Loucy (cell line): ENCODE results near the gene RIPOR2.
A peak's percentile ranks its signal among the peaks of the same experiment; 100 is the strongest.

Source experiments
- H2AFZ ChIP-seq: fragments of 200-600 bp; sonication (generic); 2 replicates; pipeline ENCODE4 v1.6.0; 2016; ENCODE audit warnings: antibody characterized with exemption, mild to moderate bottlenecking, low read length, moderate library complexity
- H3F3A ChIP-seq: fragments of 200-600 bp; 2 replicates; pipeline ENCODE4 v1.6.0; 2016; ENCODE audit warnings: antibody characterized with exemption, low read depth, mild to moderate bottlenecking
- H3K27me3 ChIP-seq: fragments of 200-600 bp; sonication (generic); 2 replicates; pipeline ENCODE4 v1.6.1; 2014; ENCODE audit warnings: low read length, mild to moderate bottlenecking; ENCODE audit not compliant: insufficient read depth, poor library complexity, severe bottlenecking
- H3K36me3 ChIP-seq: fragments of 200-600 bp; sonication (generic); 2 replicates; pipeline ENCODE4 v1.6.1; 2016; ENCODE audit warnings: low read length; ENCODE audit not compliant: insufficient read depth
- H3K4me1 ChIP-seq: fragments of 200-600 bp; sonication (generic); 2 replicates; pipeline ENCODE4 v1.5.1; 2014; ENCODE audit warnings: low read length, mild to moderate bottlenecking; ENCODE audit not compliant: insufficient read depth, poor library complexity, severe bottlenecking
- H3K4me2 ChIP-seq: fragments of 200-600 bp; sonication (generic); 2 replicates; pipeline ENCODE4 v1.6.0; 2014; ENCODE audit warnings: antibody characterized with exemption, low read length, low read depth, mild to moderate bottlenecking; ENCODE audit not compliant: poor library complexity, severe bottlenecking
- H3K4me3 ChIP-seq: fragments of 200-600 bp; sonication (generic); 2 replicates; pipeline ENCODE4 v1.5.1; 2014; ENCODE audit warnings: low read length, mild to moderate bottlenecking, mixed read lengths; ENCODE audit not compliant: poor library complexity, severe bottlenecking
- H3K79me2 ChIP-seq: fragments of 200-600 bp; sonication (generic); 2 replicates; pipeline ENCODE4 v1.6.1; 2014; ENCODE audit warnings: low read length; ENCODE audit not compliant: insufficient read depth
- H3K9ac ChIP-seq: fragments of 200-600 bp; sonication (generic); 2 replicates; pipeline ENCODE4 v1.6.0; 2014; ENCODE audit warnings: mild to moderate bottlenecking, low read depth, low read length, moderate library complexity; ENCODE audit not compliant: poor library complexity, severe bottlenecking
- H3K9me2 ChIP-seq: fragments of 200-600 bp; sonication (generic); replicated peaks from 2 replicates; pipeline ENCODE4 v1.6.1; 2016; ENCODE audit warnings: low read depth, low read length, mixed read lengths
- H3K9me3 ChIP-seq: fragments of 200-600 bp; sonication (generic); 2 replicates; pipeline ENCODE4 v1.6.1; 2014; ENCODE audit warnings: mild to moderate bottlenecking, antibody characterized with exemption, low read length, low read depth; ENCODE audit not compliant: insufficient read depth
- H4K20me1 ChIP-seq: fragments of 200-600 bp; sonication (generic); 2 replicates; pipeline ENCODE4 v1.6.0; 2014; ENCODE audit warnings: antibody characterized with exemption, low read length, mild to moderate bottlenecking; ENCODE audit not compliant: insufficient read depth, poor library complexity, severe bottlenecking
- CTCF ChIP-seq: fragments of 200-600 bp; sonication (generic); conservative IDR thresholded peaks from 2 replicates; pipeline ENCODE4 v1.5.1; 2014; ENCODE audit warnings: mild to moderate bottlenecking, antibody characterized with exemption, low read length
- EZH2phosphoT487 ChIP-seq: fragments of 200-600 bp; IDR thresholded peaks from 2 replicates; pipeline ENCODE4 v1.6.1; 2018; ENCODE audit warnings: antibody characterized with exemption, mild to moderate bottlenecking, moderate library complexity, borderline replicate concordance

The RIPOR2 gene

GRCh38 chr6:24940311-24940917 lies 4.7 kb upstream of the RIPOR2 start:
- Histone ChIP-seq H3K36me3 (peaks cover 30% of the 10 kb centered on the region; the same call in 1 of the 2 replicates), H3K4me1 (peaks cover 3% of the 10 kb centered on the region), H3K79me2 (peaks cover 32% of the 10 kb centered on the region; the same call in 1 of the 2 replicates), H3K9me2 (no peaks in the 10 kb centered on the region), H3K9ac (no peak overlapping the region), H3K27me3 (peaks cover 4% of the 10 kb centered on the region), H4K20me1 (peaks cover 8% of the 10 kb centered on the region), H3K4me2 (no peak overlapping the region), H3K4me3 (no peak overlapping the region), H3F3A (no peaks in the 10 kb centered on the region), H2AFZ (no peak overlapping the region), H3K9me3 (peaks cover 22% of the 10 kb centered on the region)
- TF ChIP-seq CTCF (no peak), EZH2phosphoT487 (no peak)

- no peak overlapping the region for H3K9ac ChIP-seq
- H4K20me1 ChIP-seq, result peaks cover 18% of the 10 kb centered on the region
- H3K4me1 ChIP-seq, result peaks cover 29% of the 10 kb centered on the region
- no peak overlapping the region for H2AFZ ChIP-seq
- H3K27me3 ChIP-seq, result no peaks in the 10 kb centered on the region
- no peaks in the 10 kb centered on the region for H3K9me2 ChIP-seq
- no peak for TF ChIP-seq EZH2phosphoT487
- H3K9me3 ChIP-seq, result peaks cover under 1% of the 10 kb centered on the region; the same call in 1 of the 2 replicates
- peaks cover 39% of the 10 kb centered on the region; the same call in 1 of the 2 replicates for H3K79me2 ChIP-seq
- H3K4me3 ChIP-seq, result no peak overlapping the region
- H3K36me3 ChIP-seq, result peaks cover 9% of the 10 kb centered on the region; the same call in 1 of the 2 replicates
- no peaks in the 10 kb centered on the region for H3F3A ChIP-seq
- H3K4me2 ChIP-seq, result no peak overlapping the region
Observed at GRCh38 chr6:24936641-24937317, 1.0 kb upstream of the RIPOR2 start.

- Histone ChIP-seq H3K4me1 (peaks cover 38% of the 10 kb centered on the region), H3K27me3 (no peaks in the 10 kb centered on the region), H3K79me2 (peaks cover 52% of the 10 kb centered on the region; the same call in 1 of the 2 replicates), H3K9me2 (no peaks in the 10 kb centered on the region), H3K4me2 (no peak overlapping the region), H3K4me3 (no peak overlapping the region), H3K36me3 (peaks cover 2% of the 10 kb centered on the region; the same call in 1 of the 2 replicates), H2AFZ (no peak overlapping the region), H3K9me3 (no peaks in the 10 kb centered on the region), H3F3A (no peaks in the 10 kb centered on the region), H3K9ac (no peak overlapping the region), H4K20me1 (peaks cover 16% of the 10 kb centered on the region)
- peak; percentile 96 for TF ChIP-seq CTCF
- no peak for TF ChIP-seq EZH2phosphoT487
Observed at GRCh38 chr6:24933868-24934401, 1.8 kb downstream of the RIPOR2 start.
